NCI-H446 (cell line): ENCODE data around the gene SLC12A7.
"Not testable (repeated sequence)": the region's sequence is repeated elsewhere in the genome, so short reads cannot be mapped to it uniquely, and the experiment has no call there.

Source experiments
- DNase-seq, 2 experiments: peaks; one replicate each; lab custom pipeline; 2025; lab: John Stamatoyannopoulos, UW

SLC12A7 gene

GRCh38 chr5:1095990-1096363 lies 15.9 kb downstream of the SLC12A7 start:
- no peak for DNase-seq

GRCh38 chr5:1095302-1095989 lies 16.4 kb downstream of the SLC12A7 start:
- no peak for DNase-seq

DNA sequence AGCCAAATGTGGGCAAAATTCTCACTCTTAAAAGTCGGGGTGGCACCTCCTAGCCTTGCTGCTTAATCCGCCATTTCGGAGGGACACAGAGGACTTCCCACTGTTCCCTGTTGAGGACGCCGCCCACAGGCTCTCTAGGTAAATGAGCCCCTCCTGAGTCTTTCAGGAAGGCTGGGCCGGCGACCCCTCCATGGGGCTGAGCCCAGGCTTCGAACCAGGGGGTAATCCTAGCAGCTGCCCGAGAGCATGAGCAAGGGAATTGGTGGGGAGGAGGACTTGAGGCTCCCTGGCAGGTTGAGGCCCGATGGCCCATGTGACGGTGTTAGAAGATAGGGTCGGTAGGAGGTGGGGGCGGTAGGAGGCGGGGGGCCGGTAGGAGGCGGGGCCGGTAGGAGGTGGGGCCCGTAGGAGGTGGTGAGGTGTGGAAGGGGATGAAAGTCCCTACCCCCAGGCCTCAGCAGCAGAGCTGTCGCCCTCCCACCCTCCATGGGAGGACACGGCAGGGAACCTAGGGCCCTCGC lies 17.1 kb downstream of the SLC12A7 start:
- DNase-seq, result no peak

DNA sequence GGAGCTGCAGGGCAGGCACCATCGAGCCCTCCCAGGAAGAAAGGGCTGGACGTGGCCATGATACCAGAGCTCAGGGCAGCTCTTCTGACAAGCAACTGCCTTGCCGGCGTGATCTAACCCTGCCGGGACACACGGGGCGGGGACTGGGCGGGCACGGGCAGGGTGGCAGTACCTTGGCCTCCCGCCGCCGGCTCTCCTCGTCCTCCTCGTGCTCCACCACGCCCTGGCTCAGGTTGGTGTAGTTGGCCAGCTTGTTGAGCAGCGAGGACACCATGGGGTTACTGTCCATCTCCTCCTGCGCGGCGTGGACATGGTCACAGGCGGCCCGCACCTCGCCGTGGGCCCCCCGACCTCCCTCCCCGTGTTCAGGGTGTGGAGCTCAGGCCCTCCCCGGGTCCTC lies 18.5 kb downstream of the SLC12A7 start:
- no peak for DNase-seq

GRCh38 chr5:1092122-1092521 lies 19.7 kb downstream of the SLC12A7 start:
- no peak for DNase-seq

DNA sequence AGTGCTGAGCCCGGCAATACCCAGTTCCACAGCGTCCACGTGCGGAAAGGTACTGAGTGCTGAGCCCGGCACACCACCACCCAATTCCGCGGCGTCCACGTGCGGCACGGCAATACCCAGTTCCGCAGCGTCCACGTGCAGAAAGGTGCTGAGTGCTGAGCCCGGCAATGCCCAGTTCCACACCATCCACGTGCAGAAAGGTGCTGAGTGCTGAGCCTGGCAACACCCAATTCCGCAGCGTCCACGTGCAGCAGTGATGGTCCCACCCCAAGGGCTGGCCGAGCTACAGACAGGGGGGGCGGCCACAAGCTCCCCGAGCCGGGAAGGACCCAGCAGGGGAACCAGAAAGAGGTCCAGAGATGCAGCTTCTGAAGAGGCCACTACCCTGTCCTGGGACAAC lies 20.2 kb downstream of the SLC12A7 start:
- no peak for DNase-seq

GRCh38 chr5:1090538-1090937 lies 21.3 kb downstream of the SLC12A7 start:
- DNase-seq, result no peak

DNA sequence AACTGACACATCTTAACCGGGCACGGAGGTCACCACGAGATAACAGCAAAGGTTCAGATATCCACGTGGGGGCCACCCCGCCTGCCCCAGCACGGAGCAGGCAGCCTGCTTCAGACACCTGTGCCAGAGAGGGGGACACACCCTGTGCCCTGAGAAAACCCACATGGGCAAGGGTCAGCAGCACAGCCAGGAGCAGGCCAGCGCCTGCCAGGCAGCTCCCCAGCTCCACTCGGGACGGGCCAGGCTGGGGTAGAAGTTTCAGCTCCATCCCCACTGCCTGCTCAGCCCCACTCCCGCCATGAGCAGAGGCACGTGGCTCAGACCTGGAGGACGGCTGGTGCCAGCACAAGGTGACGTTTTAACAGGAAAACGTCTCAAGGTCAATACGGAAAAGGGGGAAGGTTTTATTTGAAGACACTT lies 22.2 kb downstream of the SLC12A7 start:
- no peak for DNase-seq

DNA sequence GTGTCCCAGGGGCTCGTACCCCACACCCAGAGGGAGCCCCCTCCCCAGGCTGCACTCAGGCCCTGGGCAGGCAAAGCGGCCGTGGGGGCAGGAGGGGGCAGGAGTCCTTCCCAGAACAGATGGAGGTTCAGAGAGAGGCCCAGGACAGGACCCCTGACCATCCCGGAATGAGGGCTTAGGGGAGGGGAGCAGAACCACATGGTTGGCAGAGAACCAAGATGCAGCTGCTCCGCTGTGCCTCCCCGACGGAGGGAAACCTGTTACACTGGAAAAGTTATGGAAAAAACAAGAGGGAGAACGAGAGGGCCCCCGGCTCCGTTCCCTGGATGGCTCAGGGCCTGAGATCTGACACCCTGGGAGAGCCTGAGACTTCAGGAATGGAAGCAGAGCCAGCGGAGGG lies 22.7 kb downstream of the SLC12A7 start:
- DNase-seq, result no peak

GRCh38 chr5:1088726-1089125 lies 23.1 kb downstream of the SLC12A7 start:
- no peak for DNase-seq

- no peak for DNase-seq
These were observed 23.8 kb downstream of the SLC12A7 start for GRCh38 chr5:1088031-1088430.

- DNase-seq, result no peak
These were observed 24.4 kb downstream of the SLC12A7 start for GRCh38 chr5:1087428-1087827.

GRCh38 chr5:1086871-1087270 lies 25.0 kb downstream of the SLC12A7 start:
- DNase-seq, result no peak

DNA sequence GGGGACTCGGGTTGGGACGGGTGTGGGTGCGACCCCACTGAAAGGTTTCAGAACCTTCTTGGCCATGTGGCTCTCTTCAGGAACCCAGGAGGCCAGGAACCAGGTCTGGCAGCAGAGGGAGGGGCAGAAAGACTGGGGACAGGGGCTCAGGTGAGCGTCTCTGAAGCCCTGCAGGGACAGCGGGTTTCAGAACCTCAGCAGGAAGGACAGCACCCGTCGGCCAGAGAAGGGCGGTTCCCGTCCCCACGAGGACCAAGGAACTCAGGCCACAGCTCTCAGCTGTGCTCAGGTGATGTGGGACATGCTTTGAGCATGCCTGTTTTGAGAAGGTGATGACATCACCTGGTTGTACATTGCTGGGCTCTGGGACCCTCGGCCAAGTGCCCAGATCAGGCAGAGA lies 25.7 kb downstream of the SLC12A7 start:
- DNase-seq, result no peak

DNA sequence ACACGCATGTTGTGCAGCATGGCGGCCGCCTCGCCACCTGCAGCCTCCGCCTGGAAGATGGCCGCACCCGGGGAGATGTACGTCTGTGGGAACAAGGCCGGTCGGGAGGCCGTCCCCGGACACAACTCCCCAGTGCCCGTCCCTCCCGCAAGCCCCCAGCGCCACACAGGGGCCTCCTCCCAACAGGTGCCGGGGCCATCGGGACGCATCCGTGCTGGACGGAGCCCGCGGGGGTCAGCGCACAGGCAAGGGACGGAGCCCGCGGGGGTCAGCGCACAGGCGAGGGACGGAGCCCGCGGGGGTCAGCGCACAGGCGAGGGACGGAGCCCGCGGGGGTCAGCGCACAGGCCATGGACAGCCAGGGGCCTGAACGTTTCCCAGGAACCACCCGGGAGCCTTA lies 26.5 kb downstream of the SLC12A7 start:
- no peak for DNase-seq

- no peak for DNase-seq
These were observed 27.8 kb downstream of the SLC12A7 start for GRCh38 chr5:1083823-1084605.

DNA sequence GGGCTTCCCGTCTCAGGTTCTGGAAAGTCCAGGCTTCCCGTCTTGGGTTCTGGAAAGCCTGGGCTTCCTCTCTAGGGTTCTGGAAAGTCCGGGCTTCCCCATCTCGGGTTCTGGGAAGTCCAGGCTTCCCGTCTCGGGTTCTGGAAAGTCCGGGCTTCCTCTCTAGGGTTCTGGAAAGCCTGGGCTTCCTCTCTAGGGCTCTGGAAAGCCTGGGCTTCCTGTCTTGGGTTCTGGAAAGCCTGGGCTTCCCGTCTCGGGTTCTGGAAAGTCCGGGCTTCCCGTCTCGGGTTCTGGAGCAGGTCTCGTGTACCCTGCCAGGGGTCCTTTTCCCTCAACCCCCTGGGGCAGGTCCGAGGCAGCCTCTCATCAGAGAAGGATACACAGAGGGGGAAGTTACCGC lies 28.8 kb downstream of the SLC12A7 start:
- not testable (repeated sequence) for DNase-seq

GRCh38 chr5:1081519-1081918 lies 30.3 kb downstream of the SLC12A7 start:
- no peak for DNase-seq

DNA sequence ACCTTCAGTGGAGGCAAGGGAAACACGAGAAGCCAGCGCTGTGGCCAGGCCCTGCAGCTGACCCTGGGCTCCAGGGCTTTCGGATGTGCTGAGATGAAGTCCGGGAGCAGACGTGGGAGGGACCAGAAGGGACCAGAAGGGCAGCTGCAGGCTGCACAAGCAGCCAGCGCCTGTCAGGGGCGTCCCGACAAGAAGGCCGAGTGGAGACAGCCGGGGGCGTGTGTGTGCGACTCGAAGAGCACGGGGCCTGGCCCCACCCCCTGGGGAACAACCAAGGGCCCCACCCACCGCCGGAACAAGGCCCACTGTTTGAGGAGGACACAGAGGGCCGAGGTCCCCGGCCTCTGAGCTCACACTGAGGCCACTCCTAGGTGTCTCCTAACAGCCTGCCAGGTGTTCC lies 31.4 kb downstream of the SLC12A7 start:
- no peak for DNase-seq

DNA sequence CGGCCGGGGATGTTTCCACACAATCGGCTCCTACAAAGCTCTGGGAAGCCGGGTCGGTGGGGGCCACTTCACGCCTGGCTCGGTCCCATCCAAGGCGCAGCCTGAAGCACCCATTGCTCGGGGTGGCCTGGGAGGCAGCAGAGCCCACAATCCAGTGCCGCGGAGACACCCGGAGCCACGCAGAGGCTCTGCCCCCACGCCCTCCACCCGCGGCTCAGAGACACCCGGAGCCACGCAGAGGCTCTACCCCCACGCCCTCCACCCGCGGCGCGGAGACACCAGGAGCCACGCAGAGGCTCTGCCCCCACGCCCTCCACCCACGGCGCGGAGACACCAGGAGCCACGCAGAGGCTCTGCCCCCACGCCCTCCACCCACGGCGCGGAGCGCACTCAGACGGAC lies 31.9 kb downstream of the SLC12A7 start:
- DNase-seq, result no peak

DNA sequence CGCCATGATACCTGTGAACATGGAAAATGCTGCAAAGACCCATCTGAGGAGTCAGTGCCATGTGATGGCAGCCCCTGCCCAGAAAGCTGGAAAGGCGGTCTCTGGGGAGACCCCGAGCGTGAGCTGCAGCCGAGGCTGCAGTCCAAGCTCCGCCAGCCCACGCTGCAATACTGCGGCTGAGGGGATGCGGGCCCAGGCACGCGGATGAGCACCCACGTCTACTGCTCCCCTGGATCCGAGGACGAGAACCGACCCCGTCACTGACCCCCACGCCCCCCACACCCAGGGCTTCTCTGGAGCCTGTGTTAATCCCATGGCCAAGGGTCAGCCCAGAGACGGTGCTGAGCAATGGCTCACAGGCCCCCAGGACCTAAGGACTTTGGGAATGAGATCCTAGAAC lies 32.4 kb downstream of the SLC12A7 start:
- DNase-seq, result no peak

DNA sequence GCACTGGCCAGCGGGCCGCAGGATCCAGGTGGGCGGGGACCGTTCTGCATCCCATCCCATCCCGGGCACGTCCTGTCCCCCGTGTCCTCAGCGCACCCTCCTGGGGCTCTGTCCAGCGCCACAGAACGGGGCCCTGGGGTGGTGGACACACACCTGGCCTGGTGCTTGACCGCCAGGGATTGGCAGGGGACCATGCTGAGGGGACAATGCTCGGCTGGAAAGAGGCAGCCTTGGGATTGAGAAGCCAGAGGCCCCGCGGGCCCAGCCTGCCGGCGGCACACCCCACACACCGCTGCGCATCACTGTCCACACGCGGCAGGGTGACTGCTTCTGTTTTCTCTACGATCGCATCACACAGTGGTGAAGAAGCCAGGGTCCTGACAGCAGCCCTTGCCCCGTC lies 33.0 kb downstream of the SLC12A7 start:
- no peak for DNase-seq

GRCh38 chr5:1078206-1078605 lies 33.7 kb downstream of the SLC12A7 start:
- DNase-seq, result no peak
